Activated CD4-positive, CD25-positive, alpha-beta regulatory T cell (primary cell): ENCODE data around the gene CYP24A1.

ENCODE experiments used
- DNase-seq, 4 experiments: peaks; one replicate each; lab custom pipeline; 2025; lab: John Stamatoyannopoulos, UW

Gene CYP24A1

DNA sequence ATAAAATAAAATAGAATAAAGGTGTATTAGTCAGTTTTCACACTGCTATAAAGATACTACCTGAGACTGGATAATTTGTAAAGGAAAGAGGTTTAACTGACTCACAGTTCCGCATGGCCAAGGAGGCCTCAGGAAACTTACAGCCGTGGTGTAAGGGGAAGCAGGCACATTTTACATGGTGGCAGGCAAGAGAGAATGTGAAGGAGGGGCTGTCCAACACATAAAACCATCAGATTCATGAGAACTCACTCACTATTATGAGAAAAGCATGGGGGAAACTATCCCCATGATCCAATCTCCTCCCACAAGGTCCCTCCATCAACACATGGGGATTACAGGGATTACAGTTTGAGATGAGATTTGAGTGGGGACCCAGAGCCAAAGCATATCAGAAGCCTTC is 62.3 kb downstream of the CYP24A1 start:
- DNase-seq: no peak

GRCh38 chr20:54110457-54110856 is 63.3 kb downstream of the CYP24A1 start:
- DNase-seq: no peak

DNA sequence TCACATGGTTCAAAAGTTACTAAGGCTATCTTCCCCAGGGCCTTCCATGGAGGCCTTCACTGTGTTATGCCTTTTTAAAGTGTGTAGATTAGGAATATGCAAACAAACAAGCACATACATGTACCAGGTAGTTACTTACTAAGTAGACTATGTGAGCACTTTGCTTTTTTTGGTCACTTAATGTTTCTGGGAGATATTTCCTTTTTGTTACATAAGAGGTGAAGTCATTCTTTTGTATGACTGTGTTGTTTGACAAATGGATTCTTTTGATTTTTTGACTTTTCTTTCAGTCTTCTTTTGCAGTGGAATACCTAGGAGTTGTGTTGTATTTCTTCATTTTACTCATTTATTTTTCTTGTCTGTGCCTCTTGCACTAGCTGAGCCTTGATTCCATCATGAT is 63.7 kb downstream of the CYP24A1 start:
- no peak for DNase-seq

- no peak for DNase-seq
Observed at GRCh38 chr20:54108817-54109216, 65.0 kb downstream of the CYP24A1 start.

DNA sequence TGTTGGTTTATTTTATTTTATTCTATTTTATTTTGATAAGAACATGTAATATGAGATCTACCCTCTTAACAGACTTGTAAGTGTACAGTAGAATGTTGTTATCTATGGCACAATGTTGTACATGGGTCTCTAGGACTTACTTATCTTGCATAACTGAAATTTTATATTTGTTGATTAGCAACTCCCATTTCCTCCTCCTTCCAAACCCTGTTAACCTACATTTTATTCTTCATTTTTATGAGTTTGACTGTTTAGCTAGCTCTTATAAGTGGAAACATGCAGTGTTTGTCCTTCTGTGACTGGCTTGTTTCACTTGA is 65.5 kb downstream of the CYP24A1 start:
- no peak for DNase-seq

DNA sequence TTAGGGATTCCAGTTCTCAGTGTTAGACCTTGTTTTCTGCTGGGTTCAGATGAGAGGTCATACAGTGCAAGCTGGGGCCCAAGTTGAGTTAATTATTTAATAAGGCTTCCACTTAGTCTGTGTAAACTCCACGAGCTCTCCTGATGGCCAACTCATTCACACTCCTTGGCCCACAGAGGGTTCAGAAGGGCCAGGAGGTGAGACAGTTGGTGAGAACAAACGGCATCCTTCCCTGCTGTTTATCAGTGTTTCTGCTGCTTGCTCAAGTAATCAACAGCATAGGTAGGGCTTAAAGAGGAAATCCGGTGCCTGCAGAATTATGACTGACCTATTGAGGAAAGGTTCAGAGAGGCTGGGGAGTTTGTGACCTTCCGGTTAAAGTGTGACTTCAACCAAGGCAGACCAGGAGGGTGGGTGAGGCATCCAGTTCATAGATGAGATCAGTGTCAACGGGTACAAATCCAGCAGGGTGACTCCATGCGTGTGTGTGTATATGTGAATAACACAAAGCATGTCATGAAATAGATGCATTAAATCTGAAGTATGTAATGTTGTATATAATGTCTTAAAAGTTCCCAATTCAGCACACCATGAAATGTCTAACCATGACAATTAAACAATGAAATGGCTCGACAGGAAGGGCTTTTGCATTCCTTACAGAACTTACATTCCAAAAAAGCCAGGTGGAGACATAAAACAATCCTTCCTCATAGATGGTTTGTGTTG is 66.0 kb downstream of the CYP24A1 start:
- no peak for DNase-seq

DNA sequence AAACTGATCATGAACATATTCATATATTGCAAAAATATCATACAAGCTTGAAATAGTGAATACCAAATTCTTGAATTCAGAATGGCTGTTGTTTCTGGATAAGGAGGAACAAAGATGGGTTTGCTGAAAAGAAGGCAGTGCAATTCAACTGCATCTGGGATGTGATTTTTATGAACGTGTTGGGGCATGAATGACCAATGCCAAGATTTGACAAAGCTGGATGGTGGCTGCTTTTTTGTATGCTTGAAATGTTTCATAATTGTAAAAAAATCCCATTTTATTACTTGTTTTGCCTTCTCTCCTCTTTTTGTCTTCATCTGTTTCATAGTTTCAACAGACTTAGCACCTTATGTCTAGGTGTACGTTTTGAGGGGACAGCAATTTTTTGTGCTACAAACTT is 66.6 kb downstream of the CYP24A1 start:
- no peak for DNase-seq

- DNase-seq: no peak
Observed at GRCh38 chr20:54106162-54106561, 67.6 kb downstream of the CYP24A1 start.

DNA sequence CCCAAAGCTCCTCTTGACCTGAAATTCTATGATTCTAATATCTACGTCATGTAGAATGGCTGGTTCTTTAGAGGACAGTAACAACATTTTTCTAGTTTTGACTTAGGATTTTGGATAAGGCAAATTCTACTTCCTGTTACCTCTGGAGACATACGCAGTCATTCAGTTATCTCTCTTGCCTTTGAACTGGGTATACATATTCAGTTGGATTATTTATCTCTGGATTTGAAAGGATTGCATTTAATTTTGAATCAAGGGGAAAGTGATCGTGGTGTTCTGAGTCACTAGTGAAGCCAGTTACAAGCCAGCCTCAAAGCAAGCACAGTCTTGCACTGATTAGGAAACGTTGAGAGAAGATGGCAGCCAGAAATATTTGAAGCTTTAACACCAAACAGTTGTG is 68.1 kb downstream of the CYP24A1 start:
- DNase-seq: no peak

GRCh38 chr20:54104781-54105180 is 69.0 kb downstream of the CYP24A1 start:
- no peak for DNase-seq

DNA sequence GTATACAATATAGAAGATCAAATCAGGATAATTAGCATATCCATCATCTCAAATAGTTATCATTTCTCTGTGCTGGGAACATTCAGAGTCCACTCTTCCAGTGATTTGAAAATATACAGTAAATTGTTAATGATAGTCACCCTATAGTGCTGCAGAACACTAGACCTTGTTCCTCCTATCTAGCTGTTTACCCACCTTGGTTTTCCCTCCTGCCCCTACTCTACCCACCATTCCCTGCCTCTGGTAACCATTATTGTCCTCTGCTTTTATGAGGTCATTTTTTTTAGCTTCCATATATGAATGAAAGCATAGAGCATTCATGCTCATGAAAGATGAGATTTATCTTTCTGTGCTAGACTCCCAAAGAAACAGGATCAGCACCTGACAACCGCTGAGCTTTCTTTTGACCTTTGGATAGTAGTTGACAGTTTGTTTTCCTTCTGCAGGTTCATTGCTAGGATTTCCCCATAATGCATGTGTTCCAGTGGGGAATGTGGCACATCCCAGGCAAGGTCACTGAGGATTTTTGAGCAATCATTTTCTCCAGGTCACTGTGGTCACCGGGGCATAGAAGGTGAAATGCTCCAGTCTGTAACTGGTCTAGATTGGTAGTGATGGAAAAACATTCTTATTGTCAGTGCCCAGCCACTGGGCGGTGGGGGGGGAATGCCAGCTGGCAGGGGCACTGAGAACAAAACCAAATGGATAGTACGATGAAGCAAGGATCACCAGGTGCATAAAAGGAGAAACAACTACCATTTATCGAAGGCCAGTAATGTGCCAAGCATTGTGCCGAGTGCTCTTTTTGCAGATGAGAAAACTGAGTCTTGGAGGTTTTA is 69.8 kb downstream of the CYP24A1 start:
- no peak for DNase-seq
